Stimulated activated naive CD4-positive, alpha-beta T cell treated with Interleukin-2 at 50 U/mL for 16 hours (primary cell): ENCODE data around the gene CDC42BPA.
"Not testable (repeated sequence)": the region's sequence is repeated elsewhere in the genome, so short reads cannot be mapped to it uniquely, and the experiment has no call there.

Source experiments
- DNase-seq: peaks from one replicate; lab custom pipeline; 2025; lab: John Stamatoyannopoulos, UW

The CDC42BPA gene

DNA sequence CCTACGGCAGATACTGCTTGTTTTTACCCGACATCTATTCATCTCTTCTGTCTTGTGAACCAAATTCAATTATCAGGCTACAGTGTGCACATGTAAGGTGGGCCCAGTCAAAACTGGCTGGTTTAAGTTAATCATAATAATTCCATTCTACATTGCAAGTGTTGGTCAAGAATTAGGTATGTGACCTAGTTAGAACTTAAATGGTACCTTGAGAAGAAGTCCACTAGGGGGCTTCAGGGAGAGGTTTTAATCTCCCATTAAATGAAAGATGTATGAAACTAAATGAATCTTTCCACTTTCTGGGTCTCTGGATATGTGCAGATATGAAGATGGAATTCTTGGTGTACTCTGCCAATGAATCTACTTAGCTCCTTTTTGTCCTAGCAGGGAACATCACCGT is 187.1 kb downstream of the CDC42BPA start:
- no peak for DNase-seq

DNA sequence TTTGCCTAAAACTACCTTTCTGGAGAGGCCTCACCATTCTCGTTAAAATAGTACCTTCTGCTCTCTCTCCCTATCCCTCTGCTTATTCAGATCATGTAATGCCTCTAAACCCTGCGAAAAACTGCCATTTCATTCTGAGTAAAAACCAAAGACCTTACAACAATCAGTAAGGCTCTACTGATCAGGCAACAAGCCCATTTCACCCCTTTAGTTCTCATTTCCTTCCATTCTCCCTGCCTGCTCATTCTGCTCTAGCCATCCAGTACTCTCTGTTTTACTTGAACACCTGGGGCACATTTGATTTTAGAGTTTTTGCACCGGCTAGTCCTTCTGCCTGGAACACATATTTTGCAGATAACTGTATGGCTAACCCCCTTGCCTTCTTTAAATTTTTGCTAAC is 190.4 kb downstream of the CDC42BPA start:
- no peak for DNase-seq

GRCh38 chr1:227125929-227126545 is 192.3 kb downstream of the CDC42BPA start:
- DNase-seq: no peak

- no peak for DNase-seq
Measured at GRCh38 chr1:227124473-227124872, 193.8 kb downstream of the CDC42BPA start.

- no peak for DNase-seq
Measured at GRCh38 chr1:227120826-227121225, 197.5 kb downstream of the CDC42BPA start.

- no peak for DNase-seq
Measured at GRCh38 chr1:227112538-227112937, 205.8 kb downstream of the CDC42BPA start.

- DNase-seq: no peak
Measured at GRCh38 chr1:227111782-227112181, 206.5 kb downstream of the CDC42BPA start.

DNA sequence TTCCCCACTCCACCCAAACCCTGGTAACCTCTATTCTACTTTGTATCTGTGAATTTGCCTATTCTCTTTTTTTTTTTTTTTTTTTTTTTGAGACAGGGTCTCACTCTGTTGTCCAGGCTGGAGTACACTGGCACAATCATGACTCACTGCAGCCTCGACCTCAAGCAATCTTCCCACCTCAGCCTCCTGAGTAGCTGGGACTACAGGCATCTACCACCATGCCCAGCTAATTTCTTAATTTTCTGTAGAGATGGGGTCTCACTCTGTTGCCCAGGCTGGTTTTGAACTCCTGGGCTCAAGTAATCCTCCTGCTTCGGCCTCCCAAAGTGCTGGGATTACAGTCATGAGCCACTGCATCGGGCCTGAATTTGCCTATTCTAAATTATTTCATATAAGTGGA is 213.0 kb downstream of the CDC42BPA start:
- DNase-seq: not testable (repeated sequence)

DNA sequence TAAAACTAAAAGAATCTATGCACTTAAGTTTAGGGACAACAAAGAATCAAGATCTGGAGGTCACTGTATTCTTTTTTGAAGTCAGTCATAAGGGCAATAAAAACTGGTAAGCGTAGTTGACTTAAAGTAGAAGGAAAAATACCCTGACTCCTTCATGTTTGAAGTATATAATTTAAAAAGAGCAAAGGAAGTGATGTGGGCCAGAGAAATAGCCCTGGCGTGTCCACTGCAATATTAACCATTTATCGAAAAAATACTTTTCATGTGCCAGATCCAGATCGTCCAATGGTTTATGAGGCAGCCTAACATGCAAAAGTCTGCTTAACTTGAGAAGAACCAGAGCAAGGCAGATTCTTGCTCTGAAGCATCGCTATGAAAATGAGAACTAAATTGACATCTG is 216.2 kb downstream of the CDC42BPA start:
- no peak for DNase-seq

DNA sequence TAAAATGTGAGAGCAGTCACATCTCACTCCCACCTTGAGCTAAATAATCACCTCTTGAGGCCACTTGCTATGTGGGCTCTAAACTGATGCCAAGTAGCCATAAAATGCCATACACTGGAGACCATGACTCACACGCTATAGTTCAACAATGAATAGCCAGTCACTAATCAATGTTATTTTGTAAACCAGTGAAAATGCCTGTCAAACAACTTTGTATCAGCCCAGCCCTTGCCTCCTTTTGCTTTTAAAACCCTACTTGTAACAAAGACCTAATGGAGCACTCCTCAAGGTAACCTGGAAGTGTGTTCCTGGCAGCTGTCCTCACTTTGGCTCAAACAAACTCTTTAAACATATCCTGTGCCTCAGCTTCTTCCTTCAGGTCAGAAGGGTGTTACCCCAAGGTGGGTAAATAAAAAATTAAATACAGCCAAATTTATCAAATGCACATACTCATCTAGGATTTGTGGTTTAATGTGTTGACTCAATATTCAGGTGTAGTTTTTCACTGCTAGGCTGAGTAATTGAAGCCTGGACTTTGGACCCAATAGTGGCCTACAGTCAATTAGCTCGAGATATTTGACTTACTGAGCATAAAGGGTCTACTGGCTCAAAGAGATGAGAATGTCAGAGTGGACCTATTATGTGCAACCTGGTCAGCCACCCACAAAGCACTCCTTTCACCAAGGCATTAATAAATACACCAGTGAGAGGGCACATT is 223.9 kb downstream of the CDC42BPA start:
- no peak for DNase-seq

DNA sequence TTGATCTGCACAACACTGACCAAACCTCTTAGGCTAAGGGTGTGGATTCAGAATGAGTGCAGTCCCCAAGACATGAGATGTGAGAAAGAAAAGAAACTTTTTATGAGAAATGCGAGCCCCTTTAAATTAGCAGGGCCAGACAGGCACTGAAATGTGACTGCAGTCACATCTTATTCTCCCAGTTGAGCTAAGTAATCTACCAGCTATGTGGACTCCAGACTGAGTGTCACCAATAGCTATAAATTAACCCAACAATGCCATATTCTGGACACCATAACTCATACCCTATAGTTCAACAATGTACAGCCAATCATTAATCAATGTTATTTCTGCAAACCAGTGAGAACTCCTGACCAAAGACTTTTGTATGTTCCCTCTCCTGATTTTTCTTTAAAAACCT is 225.0 kb downstream of the CDC42BPA start:
- no peak for DNase-seq

GRCh38 chr1:227092069-227092468 is 226.2 kb downstream of the CDC42BPA start:
- no peak for DNase-seq

DNA sequence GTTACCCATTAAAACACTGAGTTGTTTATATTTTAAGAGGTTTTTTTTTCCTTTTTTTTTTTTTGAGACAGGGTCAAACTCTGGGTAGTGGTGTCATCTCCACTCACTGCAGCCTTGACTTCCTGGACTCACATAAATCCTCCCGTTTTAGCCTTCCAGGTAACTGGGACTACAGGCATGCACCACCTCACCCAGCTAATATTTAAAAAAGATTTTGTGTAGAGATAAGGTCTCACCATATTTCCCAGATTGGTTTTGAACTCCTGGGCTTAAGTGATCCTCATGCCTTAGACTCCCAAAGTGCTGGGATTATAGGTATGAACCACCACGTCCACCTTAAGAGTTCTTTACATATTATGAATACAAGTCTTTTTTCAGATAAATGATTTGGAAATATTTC is 231.7 kb downstream of the CDC42BPA start:
- DNase-seq: no peak

DNA sequence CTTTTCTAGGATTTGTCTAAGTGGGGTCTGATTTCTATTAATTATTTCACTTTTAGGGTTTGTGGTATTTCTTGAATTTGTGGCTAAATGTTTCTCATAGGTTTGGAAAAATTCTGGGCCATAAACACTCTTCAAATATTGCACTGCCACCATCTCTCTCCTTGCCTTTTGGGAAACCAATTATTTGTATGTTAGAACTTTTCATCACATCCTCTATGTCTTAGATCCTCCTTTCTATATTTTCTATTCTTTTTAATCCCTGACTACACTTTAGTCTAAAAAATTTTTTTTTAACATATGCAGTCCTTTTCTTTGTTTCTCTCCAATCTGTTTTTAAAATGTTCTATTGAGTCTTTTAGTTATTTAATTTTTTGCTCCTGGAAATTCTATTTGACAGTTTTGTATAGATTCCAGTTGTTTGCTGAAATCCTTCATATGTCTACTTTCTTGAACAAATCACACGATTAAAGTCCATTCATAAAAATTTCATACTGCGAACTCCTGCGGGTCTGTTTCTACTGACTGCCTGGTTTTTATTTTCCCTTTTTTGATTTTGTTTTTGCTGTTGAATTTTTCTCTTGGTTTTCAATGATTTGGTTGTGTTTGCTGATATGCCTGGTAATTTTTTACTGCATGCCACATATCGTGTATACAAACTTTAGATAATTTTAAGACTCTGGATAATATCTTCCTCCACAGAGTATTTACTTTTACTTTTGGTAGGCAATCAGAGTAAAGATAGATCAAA is 235.1 kb downstream of the CDC42BPA start:
- no peak for DNase-seq

GRCh38 chr1:227077783-227078182 is 240.5 kb downstream of the CDC42BPA start:
- no peak for DNase-seq

DNA sequence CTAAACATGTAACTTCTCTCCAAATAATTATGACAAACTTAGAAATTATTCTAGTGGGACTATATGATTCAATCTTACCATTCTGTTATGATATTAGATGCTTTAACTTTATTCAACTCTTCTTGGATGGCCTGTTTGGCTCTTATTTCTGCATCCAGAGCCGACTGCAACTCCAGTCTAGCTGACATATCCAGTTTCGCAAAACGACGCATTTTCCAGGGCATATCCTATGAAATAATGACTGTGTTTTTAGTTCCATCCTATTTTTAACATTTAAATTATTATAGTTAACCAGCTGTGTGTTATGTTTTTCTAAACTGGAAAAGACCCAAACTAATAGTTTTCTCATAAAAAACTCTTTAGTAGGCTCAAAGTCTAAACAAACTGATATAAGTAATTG is 244.5 kb downstream of the CDC42BPA start:
- DNase-seq: no peak

GRCh38 chr1:227072991-227073390 is 245.3 kb downstream of the CDC42BPA start:
- no peak for DNase-seq

- no peak for DNase-seq
Measured at GRCh38 chr1:227071895-227072587, 246.3 kb downstream of the CDC42BPA start.

DNA sequence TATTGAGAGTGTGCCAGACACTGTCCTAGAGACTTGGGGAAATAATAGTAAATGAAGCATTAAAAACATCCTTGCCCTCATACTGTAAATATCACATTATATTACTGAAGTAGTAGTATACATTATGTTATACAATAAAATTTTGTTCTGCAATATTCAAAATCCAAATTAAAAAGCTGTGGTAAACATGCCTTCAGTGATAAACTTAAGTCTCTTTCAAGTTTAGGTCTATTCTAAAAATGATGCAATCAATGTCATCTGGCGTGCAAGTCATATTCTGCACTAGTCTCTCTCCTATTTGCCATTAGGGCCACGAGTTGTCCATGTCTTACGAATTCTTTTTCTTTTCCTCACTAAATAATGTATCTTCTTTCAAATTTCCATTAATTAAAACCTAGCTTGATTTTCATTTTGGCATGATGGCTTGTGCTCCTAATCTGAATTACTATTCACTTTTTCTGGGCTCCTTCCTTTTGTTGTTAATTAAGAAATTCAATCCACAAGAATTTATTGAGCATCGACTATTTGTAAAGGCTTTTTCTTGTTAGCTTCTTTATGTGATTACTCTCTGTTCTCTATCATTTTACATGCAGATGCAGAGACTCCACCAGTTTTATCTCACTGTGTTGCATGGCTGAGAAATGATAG is 247.5 kb downstream of the CDC42BPA start:
- DNase-seq: no peak

GRCh38 chr1:227069490-227069889 is 248.8 kb downstream of the CDC42BPA start:
- DNase-seq: no peak

DNA sequence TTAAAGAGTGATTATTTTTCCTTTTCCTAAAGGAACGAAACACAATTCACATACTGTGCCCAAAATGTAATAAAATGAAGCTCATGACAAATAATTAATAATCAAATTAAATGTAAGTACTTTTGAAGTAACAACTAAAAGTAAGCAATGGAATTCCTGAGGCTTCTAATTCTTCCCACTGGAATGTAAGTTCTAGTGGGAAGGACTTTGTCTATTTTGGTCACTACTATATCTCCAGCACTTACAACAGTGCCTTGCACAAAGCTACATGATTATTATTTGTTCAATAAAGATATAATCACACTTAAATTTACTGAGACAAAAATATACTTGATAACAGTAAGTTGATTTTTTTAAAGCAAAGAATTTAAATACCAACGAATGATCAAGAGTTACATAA is 249.4 kb downstream of the CDC42BPA start:
- no peak for DNase-seq

DNA sequence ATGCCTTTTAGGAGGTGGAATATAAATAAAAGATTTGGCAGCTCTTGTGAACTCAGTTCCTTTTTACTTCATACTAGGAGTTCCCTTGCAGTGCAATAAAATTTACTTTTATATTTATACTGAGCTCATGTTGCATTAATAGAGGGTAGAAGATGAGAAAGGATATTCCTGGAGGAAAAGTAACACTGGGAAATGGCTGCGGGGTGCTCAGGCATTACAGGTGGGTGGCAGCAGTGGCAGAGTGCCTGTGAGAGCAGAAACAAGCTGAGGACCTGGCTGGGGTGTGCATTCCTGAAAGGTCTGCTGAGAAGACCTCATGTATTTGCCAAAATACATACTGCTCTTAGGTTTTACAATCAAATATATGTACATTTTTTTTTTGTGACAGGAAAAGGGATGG is 251.3 kb downstream of the CDC42BPA start:
- DNase-seq: no peak
